Measurements from ENCODE around the gene MAP6D1. TPM values are rescaled to one million over a fixed set of nuclear protein-coding genes. Genes with fewer than 3 reads are reported as not detected.

MAP6D1 gene
- total RNA-seq, 1 donor from 2014 or later: 1.9 TPM

GRCh38 chr3:183814240-183814639, 11.1 kb downstream of the MAP6D1 start:
- no peak for TF ChIP-seq CTCF (IDR thresholded peaks at IDR 0.05; ENCODE audit: unreplicated experiment)
- Mint-ChIP-seq H3K4me1 (ENCODE audit: low read depth) (no peaks in the 10 kb centered on the region), H3K4me3 (ENCODE audit: low read depth) (no peak overlapping the region), H3K9me3 (ENCODE audit: low read depth) (no peaks in the 10 kb centered on the region), H3K36me3 (ENCODE audit: insufficient read depth) (peaks cover 23% of the 10 kb centered on the region), H3K27ac (no peak overlapping the region), H3K27me3 (no peaks in the 10 kb centered on the region)
- no peak for DNase-seq (ENCODE audit: low spot score, unreplicated experiment)

- DNase-seq (ENCODE audit: low spot score, unreplicated experiment): no peak
- no peak for TF ChIP-seq CTCF (IDR thresholded peaks at IDR 0.05; ENCODE audit: unreplicated experiment)
- Mint-ChIP-seq H3K36me3 (ENCODE audit: insufficient read depth) (peaks cover 31% of the 10 kb centered on the region), H3K27ac (peak overlapping the region; percentile 75), H3K9me3 (ENCODE audit: low read depth) (no peaks in the 10 kb centered on the region), H3K4me3 (ENCODE audit: low read depth) (no peak overlapping the region), H3K27me3 (no peaks in the 10 kb centered on the region), H3K4me1 (ENCODE audit: low read depth) (peaks cover 2% of the 10 kb centered on the region)
These were observed 12.5 kb downstream of the MAP6D1 start for GRCh38 chr3:183812761-183813445.

GRCh38 chr3:183811638-183812037, 13.7 kb downstream of the MAP6D1 start:
- peaks cover 2% of the 10 kb centered on the region for H3K4me1 Mint-ChIP-seq (ENCODE audit: low read depth)
- peaks cover 37% of the 10 kb centered on the region for H3K36me3 Mint-ChIP-seq (ENCODE audit: insufficient read depth)
- no peaks in the 10 kb centered on the region for H3K27me3 Mint-ChIP-seq
- no peak for DNase-seq (ENCODE audit: low spot score, unreplicated experiment)
- no peak for TF ChIP-seq CTCF (IDR thresholded peaks at IDR 0.05; ENCODE audit: unreplicated experiment)
- no peak overlapping the region for H3K27ac Mint-ChIP-seq
- H3K9me3 Mint-ChIP-seq (ENCODE audit: low read depth): no peaks in the 10 kb centered on the region
- no peak overlapping the region for H3K4me3 Mint-ChIP-seq (ENCODE audit: low read depth)

GRCh38 chr3:183810643-183811594, 14.5 kb downstream of the MAP6D1 start:
- no peak for TF ChIP-seq CTCF (IDR thresholded peaks at IDR 0.05; ENCODE audit: unreplicated experiment)
- Mint-ChIP-seq H3K4me1 (ENCODE audit: low read depth) (peaks cover 2% of the 10 kb centered on the region), H3K36me3 (ENCODE audit: insufficient read depth) (peaks cover 37% of the 10 kb centered on the region), H3K4me3 (ENCODE audit: low read depth) (no peak overlapping the region), H3K27me3 (no peaks in the 10 kb centered on the region), H3K9me3 (ENCODE audit: low read depth) (no peaks in the 10 kb centered on the region), H3K27ac (no peak overlapping the region)
- DNase-seq (ENCODE audit: low spot score, unreplicated experiment): no peak

GRCh38 chr3:183809270-183809669, 16.1 kb downstream of the MAP6D1 start:
- Mint-ChIP-seq H3K27ac (peak overlapping the region; percentile 20), H3K4me1 (ENCODE audit: low read depth) (peaks cover 2% of the 10 kb centered on the region), H3K9me3 (ENCODE audit: low read depth) (no peaks in the 10 kb centered on the region), H3K4me3 (ENCODE audit: low read depth) (no peak overlapping the region), H3K27me3 (no peaks in the 10 kb centered on the region), H3K36me3 (ENCODE audit: insufficient read depth) (peaks cover 40% of the 10 kb centered on the region)
- no peak for DNase-seq (ENCODE audit: low spot score, unreplicated experiment)
- no peak for TF ChIP-seq CTCF (IDR thresholded peaks at IDR 0.05; ENCODE audit: unreplicated experiment)

All from progenitor cell of endocrine pancreas (in vitro differentiated cells).